HUES48 (cell line): ENCODE measurements around the gene IGFN1.

ENCODE experiments used
- H3K27ac ChIP-seq: one replicate; pipeline ENCODE4 v1.7.0; 2013; ENCODE audit warnings: low read depth, low read length, inconsistent platforms
- H3K27me3 ChIP-seq: 2 replicates; pipeline ENCODE4 v1.6.1; 2013; ENCODE audit warnings: mild to moderate bottlenecking, low read length; ENCODE audit not compliant: control insufficient read depth, insufficient read depth
- H3K36me3 ChIP-seq: 2 replicates; pipeline ENCODE4 v1.6.1; 2013; ENCODE audit warnings: low read length; ENCODE audit not compliant: control insufficient read depth, insufficient read depth
- H3K4me1 ChIP-seq: 2 replicates; pipeline ENCODE4 v1.6.1; 2013; ENCODE audit warnings: mild to moderate bottlenecking, low read length; ENCODE audit not compliant: control insufficient read depth, insufficient read depth
- H3K4me3 ChIP-seq: 2 replicates; pipeline ENCODE4 v1.5.1; 2013; ENCODE audit warnings: mild to moderate bottlenecking, low read depth, low read length
- H3K9ac ChIP-seq: 2 replicates; pipeline ENCODE4 v1.6.1; 2013; ENCODE audit warnings: mild to moderate bottlenecking, low read depth, low read length, moderate library complexity
- H3K9me3 ChIP-seq: 2 replicates; pipeline ENCODE4 v1.6.1; 2013; ENCODE audit warnings: low read length; ENCODE audit not compliant: control insufficient read depth, insufficient read depth

The IGFN1 gene

DNA sequence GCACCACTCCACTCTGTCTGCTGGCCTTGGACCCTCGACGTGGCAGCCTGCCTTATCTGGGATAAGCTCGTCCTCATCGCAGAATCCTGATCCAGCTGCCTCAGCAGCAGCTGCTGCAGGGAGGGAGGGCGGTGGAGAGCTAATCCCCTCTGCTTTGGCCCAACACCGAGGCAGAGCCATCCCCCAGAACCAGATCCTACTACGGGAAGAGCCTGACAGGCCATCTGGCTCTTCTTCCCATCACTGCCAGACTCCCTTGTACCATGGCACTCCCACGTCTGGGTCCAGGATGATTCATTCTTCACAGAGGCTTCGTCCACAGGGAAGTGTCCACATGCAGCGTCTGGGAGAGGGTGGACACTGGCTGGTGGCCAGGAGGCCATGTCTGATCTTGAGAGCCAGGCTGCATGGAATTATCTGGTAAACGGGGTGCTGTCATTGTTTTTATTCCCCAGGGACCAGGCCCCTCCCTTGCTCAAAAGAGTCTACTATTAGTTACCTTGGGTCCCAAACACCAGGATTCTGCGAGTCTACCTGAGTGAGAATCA lies 78.1 kb downstream of the IGFN1 start:
- Histone ChIP-seq H3K27ac (no peak overlapping the region), H3K27me3 (no peaks in the 10 kb centered on the region), H3K9ac (no peak overlapping the region), H3K4me3 (no peak overlapping the region), H3K9me3 (no peaks in the 10 kb centered on the region), H3K4me1 (peaks cover 5% of the 10 kb centered on the region; the same call in 1 of the 2 replicates), H3K36me3 (no peaks in the 10 kb centered on the region)

DNA sequence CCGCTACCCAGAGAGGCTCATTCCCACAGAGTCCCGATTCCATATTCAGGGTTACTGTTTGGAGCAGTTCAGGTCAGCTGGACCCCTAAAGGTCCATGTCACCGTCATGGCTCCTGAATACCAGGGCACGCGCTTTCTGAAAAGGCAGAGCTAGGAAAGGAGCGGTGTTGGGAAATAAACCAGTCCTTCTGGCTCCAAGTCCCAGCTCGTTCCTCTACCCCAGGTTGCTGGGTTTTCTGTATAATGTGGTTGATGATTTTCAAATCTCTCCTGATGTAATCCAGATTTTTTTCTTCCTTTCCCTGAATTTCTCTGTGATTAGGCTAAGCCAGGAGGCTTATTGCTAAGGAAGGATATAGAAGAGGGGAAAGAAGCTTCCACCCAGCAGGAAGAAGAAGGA lies 78.7 kb downstream of the IGFN1 start:
- H3K4me1 ChIP-seq: peaks cover 5% of the 10 kb centered on the region; the same call in 1 of the 2 replicates
- no peak overlapping the region for H3K27ac ChIP-seq
- H3K36me3 ChIP-seq: no peaks in the 10 kb centered on the region
- H3K9ac ChIP-seq: no peak overlapping the region
- H3K9me3 ChIP-seq: no peaks in the 10 kb centered on the region
- H3K4me3 ChIP-seq: no peak overlapping the region
- no peaks in the 10 kb centered on the region for H3K27me3 ChIP-seq

DNA sequence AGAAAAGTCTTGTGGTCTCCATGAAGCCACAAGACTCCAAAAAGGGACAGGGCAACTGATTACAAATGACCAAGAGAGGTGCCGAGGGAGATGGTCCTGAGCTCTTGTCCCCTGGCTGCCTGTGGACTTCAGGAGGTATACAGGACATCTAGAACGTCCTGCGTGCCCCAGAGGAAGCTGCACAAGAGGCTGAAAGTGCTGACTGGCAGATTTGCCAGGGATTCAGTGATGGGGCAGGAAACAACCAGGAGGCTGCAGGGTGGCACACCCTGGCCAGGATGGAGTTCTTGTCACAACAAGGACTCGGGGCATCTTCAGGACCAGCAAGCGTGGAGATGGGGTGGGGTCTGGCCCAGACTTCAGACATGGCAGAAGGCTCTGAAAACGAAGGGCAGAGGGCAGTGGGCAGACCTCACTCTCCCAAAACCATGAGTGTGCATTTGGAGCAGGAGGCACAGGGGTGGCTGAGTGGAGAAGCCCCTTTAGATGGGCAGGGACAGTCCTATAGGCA lies 79.3 kb downstream of the IGFN1 start:
- Histone ChIP-seq H3K4me3 (no peak overlapping the region), H3K9ac (no peak overlapping the region), H3K9me3 (no peaks in the 10 kb centered on the region), H3K27me3 (no peaks in the 10 kb centered on the region), H3K27ac (no peak overlapping the region), H3K36me3 (no peaks in the 10 kb centered on the region), H3K4me1 (peaks cover 5% of the 10 kb centered on the region; the same call in 1 of the 2 replicates)

DNA sequence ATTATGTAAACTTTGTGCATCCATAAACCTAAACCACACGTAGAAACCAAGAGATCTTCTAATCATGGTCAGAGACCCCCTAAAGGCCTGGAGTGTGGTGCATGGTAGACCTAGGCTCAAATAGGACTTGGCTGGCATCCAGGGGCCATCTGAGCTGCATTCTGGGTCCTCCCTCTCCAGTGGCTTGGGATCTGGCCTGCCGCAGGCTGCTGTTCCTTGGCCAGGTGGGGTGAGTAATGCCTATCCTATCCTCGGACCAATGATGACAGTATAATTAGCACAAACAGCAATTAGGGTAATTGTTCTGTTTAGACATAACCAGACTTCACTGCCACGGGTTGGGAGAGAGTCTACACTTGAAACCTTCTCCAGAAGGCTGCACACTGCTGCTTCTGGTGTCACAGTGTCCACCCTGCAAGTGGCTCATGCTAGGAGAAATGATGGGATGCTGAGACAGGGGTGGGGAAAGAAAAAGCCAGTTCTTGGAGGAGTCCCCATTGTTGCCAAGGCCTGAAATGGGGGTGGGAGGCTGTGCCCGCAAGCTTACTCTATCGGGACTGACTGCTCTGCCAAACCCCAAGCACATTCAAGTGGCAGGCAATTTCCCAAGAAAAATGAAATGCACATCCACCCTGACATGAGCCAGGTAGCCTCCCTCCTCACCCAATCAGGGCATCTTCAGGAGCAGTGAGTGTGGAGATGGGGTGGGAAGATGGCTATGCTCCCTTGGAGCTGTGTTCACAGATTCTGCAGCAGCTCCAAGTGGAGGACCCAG lies 80.2 kb downstream of the IGFN1 start:
- peaks cover 5% of the 10 kb centered on the region; the same call in 1 of the 2 replicates for H3K4me1 ChIP-seq
- H3K27me3 ChIP-seq: no peaks in the 10 kb centered on the region
- H3K9me3 ChIP-seq: no peaks in the 10 kb centered on the region
- no peaks in the 10 kb centered on the region for H3K36me3 ChIP-seq
- H3K27ac ChIP-seq: no peak overlapping the region
- no peak overlapping the region for H3K4me3 ChIP-seq
- no peak overlapping the region for H3K9ac ChIP-seq

DNA sequence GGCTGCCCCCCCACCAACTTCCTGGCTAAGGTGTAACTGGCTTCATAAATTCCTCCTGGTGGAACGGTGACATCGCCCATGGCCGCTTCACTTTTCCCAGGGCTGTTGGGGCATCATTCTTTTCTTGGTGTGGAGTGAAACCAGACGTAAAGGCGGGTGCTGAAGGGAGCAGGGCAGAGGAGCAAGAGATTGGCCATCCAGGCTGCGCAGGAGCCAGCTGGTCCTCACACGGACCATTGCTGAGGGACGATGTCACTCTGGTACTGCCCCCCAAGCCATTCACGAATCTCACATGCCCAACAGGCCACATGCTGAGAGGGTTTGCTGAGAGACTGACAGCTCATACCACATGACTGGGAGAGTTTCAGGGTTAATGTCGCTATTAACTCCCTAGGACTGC lies 82.2 kb downstream of the IGFN1 start:
- Histone ChIP-seq H3K9me3 (no peaks in the 10 kb centered on the region), H3K27me3 (no peaks in the 10 kb centered on the region), H3K27ac (no peak overlapping the region), H3K36me3 (no peaks in the 10 kb centered on the region), H3K4me1 (peaks cover 5% of the 10 kb centered on the region; the same call in 1 of the 2 replicates), H3K9ac (no peak overlapping the region), H3K4me3 (no peak overlapping the region)

DNA sequence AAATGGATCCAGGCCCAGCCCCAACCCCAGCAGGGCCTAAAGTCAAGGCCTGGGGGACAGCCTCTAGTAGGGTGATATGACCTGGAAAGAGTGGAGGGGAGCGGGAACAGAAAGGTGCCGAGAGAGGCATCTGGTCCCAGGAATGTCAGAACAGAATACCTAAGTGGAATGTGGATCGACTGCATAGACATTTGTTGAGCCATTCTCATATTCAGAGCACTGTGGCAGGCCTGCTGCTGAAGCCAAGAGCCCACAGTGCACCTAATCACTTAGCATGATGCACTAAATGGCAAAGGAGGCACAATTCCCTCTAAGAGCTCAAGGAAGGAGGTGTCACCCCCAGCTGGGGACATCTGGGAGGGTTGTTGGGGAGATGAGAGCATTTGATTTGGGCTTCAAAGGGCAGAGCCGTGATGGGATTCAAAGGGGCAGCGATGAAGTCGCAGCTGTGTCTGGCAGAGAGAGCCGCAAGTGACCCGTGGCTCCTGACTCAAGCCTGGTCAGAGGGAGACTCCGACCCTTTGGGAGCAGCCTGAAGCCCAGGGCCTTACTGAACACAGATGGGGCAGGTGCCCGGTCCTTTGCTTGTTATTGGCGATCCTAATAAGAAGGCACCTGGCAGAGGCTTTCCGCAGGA lies 84.1 kb downstream of the IGFN1 start:
- H3K4me1 ChIP-seq: peaks cover 5% of the 10 kb centered on the region; the same call in 1 of the 2 replicates
- H3K36me3 ChIP-seq: no peaks in the 10 kb centered on the region
- H3K27me3 ChIP-seq: no peaks in the 10 kb centered on the region
- H3K9ac ChIP-seq: no peak overlapping the region
- no peak overlapping the region for H3K4me3 ChIP-seq
- H3K9me3 ChIP-seq: no peaks in the 10 kb centered on the region
- no peak overlapping the region for H3K27ac ChIP-seq

DNA sequence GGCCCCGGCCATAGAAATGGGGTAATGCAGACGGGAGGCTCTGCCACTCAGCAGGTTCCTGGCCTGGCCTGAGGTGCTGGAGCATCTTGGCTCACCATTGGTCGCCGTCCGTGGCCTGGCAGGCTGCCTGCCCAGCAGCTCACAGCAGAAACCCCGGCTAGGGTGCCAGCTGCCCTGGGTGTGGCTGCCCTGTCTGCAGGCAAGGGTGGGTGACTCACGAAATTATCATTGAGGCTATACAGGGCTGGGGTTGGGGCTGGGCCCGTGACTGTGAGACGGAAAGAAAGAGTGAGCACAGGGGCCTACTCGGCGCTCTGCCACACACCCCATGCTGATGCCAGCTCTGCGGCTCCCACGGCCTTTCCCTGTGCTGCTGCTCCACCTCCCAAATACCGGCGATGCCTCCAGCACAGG lies 84.6 kb downstream of the IGFN1 start:
- H3K27me3 ChIP-seq: no peaks in the 10 kb centered on the region
- no peaks in the 10 kb centered on the region for H3K36me3 ChIP-seq
- peaks cover 5% of the 10 kb centered on the region; the same call in 1 of the 2 replicates for H3K4me1 ChIP-seq
- no peaks in the 10 kb centered on the region for H3K9me3 ChIP-seq
- H3K4me3 ChIP-seq: no peak overlapping the region
- no peak overlapping the region for H3K9ac ChIP-seq
- no peak overlapping the region for H3K27ac ChIP-seq

DNA sequence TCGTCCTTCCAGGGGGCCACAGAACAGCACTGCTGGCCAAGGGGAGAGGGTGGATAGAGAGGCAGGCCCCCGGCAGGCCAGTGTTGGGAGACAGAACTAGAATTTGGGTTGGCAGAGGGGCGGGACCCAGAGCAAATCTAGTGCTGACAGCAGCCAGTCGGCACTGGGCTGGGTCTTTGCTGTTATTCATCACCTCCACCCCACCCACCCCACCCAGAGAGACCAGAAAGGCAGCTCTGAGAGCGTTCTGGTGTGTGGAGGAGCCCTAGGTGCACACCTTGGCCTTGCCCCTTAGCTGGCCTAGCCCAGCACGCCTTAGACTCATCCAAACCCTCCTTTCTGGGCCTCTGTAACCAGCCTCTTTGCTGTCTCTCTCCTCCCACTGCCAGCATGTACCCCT lies 86.3 kb downstream of the IGFN1 start:
- Histone ChIP-seq H3K4me3 (no peak overlapping the region), H3K36me3 (no peaks in the 10 kb centered on the region), H3K27me3 (peaks cover 5% of the 10 kb centered on the region), H3K27ac (no peak overlapping the region), H3K4me1 (peaks cover 5% of the 10 kb centered on the region; the same call in 1 of the 2 replicates), H3K9ac (no peak overlapping the region), H3K9me3 (no peaks in the 10 kb centered on the region)

DNA sequence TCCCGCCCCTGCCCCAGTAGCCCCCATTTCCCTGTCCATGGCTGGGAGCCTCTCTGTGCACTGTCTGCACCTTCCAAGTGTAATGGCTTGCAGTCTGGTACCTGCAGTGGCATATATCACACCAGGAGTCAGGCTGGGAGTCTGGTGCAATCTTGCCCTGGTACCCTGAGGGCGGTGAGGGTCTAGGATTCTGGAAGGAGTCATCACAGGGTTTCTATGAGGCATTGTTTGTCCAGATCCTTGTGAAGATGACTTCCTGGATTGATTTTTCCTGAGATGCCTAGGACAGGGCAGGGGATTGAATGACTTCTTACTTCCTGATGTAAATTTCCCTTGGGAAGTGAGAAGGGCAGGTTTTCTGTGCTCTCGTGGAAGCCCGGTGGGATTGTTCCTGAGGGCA lies 86.8 kb downstream of the IGFN1 start:
- Histone ChIP-seq H3K4me1 (peaks cover 5% of the 10 kb centered on the region; the same call in 1 of the 2 replicates), H3K9ac (no peak overlapping the region), H3K9me3 (no peaks in the 10 kb centered on the region), H3K36me3 (no peaks in the 10 kb centered on the region), H3K27ac (no peak overlapping the region), H3K4me3 (no peak overlapping the region), H3K27me3 (peaks cover 10% of the 10 kb centered on the region)
